HepG2 (cell line): ENCODE measurements around the gene COL8A2. TPM values are rescaled to one million over a fixed set of nuclear protein-coding genes. Genes with fewer than 3 reads are reported as not detected.

Experiments
- ATAC-seq: fragments of 200-7000 bp; cut with Tn5 transposase; 3 replicates; pipeline ENCODE4 v1.9.1; 2020; ENCODE audit warnings: mild to moderate bottlenecking, moderate library complexity
- BruUV-seq: library from RNA; stranded (reverse); fragments of 400-500 nt; replicated peaks from 2 replicates; lab custom pipeline; 2021; lab: Mats Ljungman, UMichigan
- CTCF ChIA-PET: fragments of 300-600 bp; formaldehyde crosslinking; extraction: SDS; loops from one replicate; lab custom pipeline; 2021; ENCODE audit warnings: low total read pairs, inconsistent platforms, low intra/inter-chr PET ratio; lab: Yijun Ruan, JAX
- POLR2A ChIA-PET: fragments of 350-600 bp; sonication (Branson Sonifier 250); formaldehyde crosslinking; loops from one replicate; lab custom pipeline; 2020; ENCODE audit warnings: antibody characterized with exemption, inconsistent platforms; lab: Yijun Ruan, JAX
- DNase-seq: peaks from one replicate; pipeline ENCODE4 v3.0.0-alpha.2; 2015; ENCODE audit warnings: low spot score
- FAIRE-seq: peaks from 3 replicates; lab custom pipeline; 2011; peaks lifted over from hg19 to GRCh38; lab: Jason Lieb, UNC
- H2AFZ ChIP-seq: one replicate; pipeline ENCODE4 v1.6.1; 2011; ENCODE audit warnings: low read length, inconsistent platforms
- H3K27ac ChIP-seq: fragments of 300-600 bp; 3 replicates; pipeline ENCODE4 v1.8.0; 2011; ENCODE audit warnings: mixed run types, mild to moderate bottlenecking, mixed read lengths, low read length, inconsistent platforms; ENCODE audit not compliant: insufficient read depth; ENCODE audit errors: extremely low read length
- H3K27me3 ChIP-seq, 2 experiments: fragments of 200-600 bp in 1 of 2; 2 replicates in 1 of 2; 3 replicates in 1 of 2; pipeline versions ENCODE4 v1.6.0 to v1.8.0; 2011; ENCODE audit warnings: low read length in 2 of 2, mild to moderate bottlenecking in 2 of 2, moderate library complexity in 2 of 2, inconsistent platforms in 1 of 2; ENCODE audit not compliant: insufficient read depth in 2 of 2, control insufficient read depth in 1 of 2
- H3K36me3 ChIP-seq, 2 experiments: fragments of 200-600 bp in 1 of 2; replicated peaks in 1 of 2; 2 replicates in 1 of 2; 3 replicates in 1 of 2; pipeline versions ENCODE4 v1.5.1 to v1.8.0; 2011; ENCODE audit warnings: low read length in 2 of 2, inconsistent platforms in 1 of 2; ENCODE audit not compliant: insufficient read depth in 2 of 2, control insufficient read depth in 1 of 2
- H3K4me1 ChIP-seq: 2 replicates; pipeline ENCODE4 v1.5.1; 2012; ENCODE audit warnings: low read length, inconsistent platforms; ENCODE audit not compliant: insufficient read depth
- H3K4me2 ChIP-seq: 2 replicates; pipeline ENCODE4 v1.6.0; 2011; ENCODE audit warnings: low read depth, low read length, inconsistent platforms
- H3K4me3 ChIP-seq, 3 experiments: fragments of 200-600 bp in 1 of 3; sonication (generic), shearing (Covaris generic) in 1 of 3; replicated peaks in 1 of 3; 2 replicates each; pipeline ENCODE4 v1.5.1; 2011 to 2016; ENCODE audit warnings: low read length in 3 of 3, inconsistent platforms in 2 of 3, low read depth in 2 of 3, mild to moderate bottlenecking in 2 of 3, control low read depth in 1 of 3, mixed read lengths in 1 of 3; ENCODE audit not compliant: insufficient read depth in 1 of 3
- H3K79me2 ChIP-seq: one replicate; pipeline ENCODE4 v1.6.1; 2011; ENCODE audit warnings: low read length, inconsistent platforms; ENCODE audit not compliant: insufficient read depth
- H3K9ac ChIP-seq: 2 replicates; pipeline ENCODE4 v1.6.0; 2011; ENCODE audit warnings: mild to moderate bottlenecking, low read depth, low read length, inconsistent platforms; ENCODE audit not compliant: insufficient read depth
- H3K9me3 ChIP-seq: 2 replicates; pipeline ENCODE4 v1.5.1; 2012; ENCODE audit warnings: mild to moderate bottlenecking, low read length
- H4K20me1 ChIP-seq: 2 replicates; pipeline ENCODE4 v1.6.0; 2011; ENCODE audit warnings: inconsistent platforms, mild to moderate bottlenecking, low read length, moderate library complexity; ENCODE audit not compliant: insufficient read depth
- ARID5B ChIP-seq: IDR thresholded peaks from 2 replicates; pipeline ENCODE4 v1.4.0; 2020; ENCODE audit warnings: mild to moderate bottlenecking, missing genetic modification reagents
- ATF7 ChIP-seq, 2 experiments: fragments of 450-650 bp in 1 of 2; sonication (generic) in 1 of 2; formaldehyde crosslinking in 1 of 2; IDR thresholded peaks; 2 replicates each; pipeline versions ENCODE4 v1.4.0 to v1.6.1; 2016 to 2020; ENCODE audit warnings: antibody characterized with exemption in 1 of 2, mild to moderate bottlenecking in 1 of 2, missing genetic modification reagents in 1 of 2
- GRHL1 ChIP-seq: sonication (generic); formaldehyde crosslinking; conservative IDR thresholded peaks from 2 replicates; pipeline ENCODE4 v1.8.0; 2022; ENCODE audit warnings: missing genetic modification reagents
- KLF16 ChIP-seq, 2 experiments: sonication (generic) in 1 of 2; formaldehyde crosslinking in 1 of 2; IDR thresholded peaks; 2 replicates each; pipeline versions ENCODE4 v1.6.1 to v1.8.0; 2016 to 2023; ENCODE audit warnings: missing genetic modification reagents in 2 of 2, missing compliant biosample characterization in 1 of 2
- PAX8 ChIP-seq: sonication (generic); formaldehyde crosslinking; IDR thresholded peaks from 2 replicates; pipeline ENCODE4 v1.8.0; 2022; ENCODE audit warnings: mild to moderate bottlenecking, missing genetic modification reagents, borderline replicate concordance
- SALL1 ChIP-seq: sonication (generic); formaldehyde crosslinking; IDR thresholded peaks from 2 replicates; pipeline ENCODE4 v1.8.0; 2022; ENCODE audit warnings: mild to moderate bottlenecking, missing genetic modification reagents
- ZNF235 ChIP-seq: sonication (generic); formaldehyde crosslinking; IDR thresholded peaks from 2 replicates; pipeline ENCODE4 v1.8.1; 2023; ENCODE audit warnings: mild to moderate bottlenecking, missing genetic modification reagents, borderline replicate concordance
- ZNF276 ChIP-seq: sonication (generic); formaldehyde crosslinking; IDR thresholded peaks from 2 replicates; pipeline ENCODE4 v1.4.0; 2020; ENCODE audit warnings: mild to moderate bottlenecking, low read depth, missing genetic modification reagents
- ZNF281 ChIP-seq: sonication (generic); formaldehyde crosslinking; IDR thresholded peaks from 2 replicates; pipeline ENCODE4 v1.4.0; 2020; ENCODE audit warnings: missing genetic modification reagents, borderline replicate concordance
- ZNF317 ChIP-seq: sonication (generic); formaldehyde crosslinking; IDR thresholded peaks from 2 replicates; pipeline ENCODE4 v1.5.0; 2020; ENCODE audit warnings: mild to moderate bottlenecking, missing genetic modification reagents
- ZNF703 ChIP-seq: sonication (generic); formaldehyde crosslinking; IDR thresholded peaks from 2 replicates; pipeline ENCODE4 v1.5.1; 2020; ENCODE audit warnings: missing genetic modification reagents, mild to moderate bottlenecking, moderate library complexity, borderline replicate concordance
- ZNF782 ChIP-seq: sonication (generic); formaldehyde crosslinking; IDR thresholded peaks from 2 replicates; pipeline ENCODE4 v1.4.0; 2020; ENCODE audit warnings: missing genetic modification reagents, mild to moderate bottlenecking, borderline replicate concordance
- WGBS: methylation state at CpG from one replicate; pipeline ENCODE4 v1.1.6; 2017; ENCODE audit warnings: low lambda C conversion rate; 5-methylcytosine and 5-hydroxymethylcytosine counted together
- in situ Hi-C: cut with HindIII; loops from 2 replicates; pipeline ENCODE4 v1.10.0; 2017; ENCODE audit warnings: low pct_unique_long_range_greater_than_20kb; ENCODE audit not compliant: extremely low pct_ligation_motif_present
- intact Hi-C: fragments of 100-400 bp; cut with micrococcal nuclease; formaldehyde crosslinking; loops from one replicate; pipeline ENCODE4 v1.10.0; 2022; ENCODE audit not compliant: unreplicated experiment
- polyA plus RNA-seq, 8 experiments: library from polyadenylated mRNA; depleted of rRNA in 3 of 8; stranded (reverse) in 7 of 8; unstranded in 1 of 8; fragments of >200 nt; fragmentation: Illumina TruSeq in 4 of 8; extraction: Trizol in 4 of 8; gene quantifications; 2 replicates each; pipeline versions ENCODE4 v1.2.1 to v1.2.3, GENCODE V29; 2011 to 2016; ENCODE audit warnings: low read depth in 4 of 8, missing spikeins in 1 of 8, mixed read lengths in 1 of 8; ENCODE audit not compliant: insufficient read depth in 1 of 8
- total RNA-seq, 5 experiments: library from RNA; depleted of rRNA; stranded (reverse); fragments of >200 nt; fragmentation: Illumina TruSeq; extraction: Trizol; gene quantifications; 2 replicates each; pipeline ENCODE4 v1.2.3, GENCODE V29; 2016; ENCODE audit warnings: low read depth in 1 of 5

The COL8A2 gene
- total and polyA plus RNA-seq, 2 of the 13 experiments (the other 11 are each of a cell fraction or from before 2014, with no cell fraction given): 0.13 to 0.24 TPM

GRCh38 chr1:36172983-36173382 is 48.0 kb upstream of the COL8A2 start:
- Histone ChIP-seq H2AFZ (no peak overlapping the region), H3K79me2 (no peaks in the 10 kb centered on the region), H3K36me3 (peaks cover 5 to 34% of the 10 kb centered on the region in 2 experiments; a peak in 4 of 5 replicates), H3K4me3 (no peak overlapping the region), H3K4me1 (no peaks in the 10 kb centered on the region), H3K27me3 (no peaks in the 10 kb centered on the region), H3K9ac (no peak overlapping the region), H4K20me1 (no peaks in the 10 kb centered on the region), H3K9me3 (no peaks in the 10 kb centered on the region), H3K4me2 (no peak overlapping the region), H3K27ac (no peak overlapping the region)
- no TSS peak for BruUV-seq
- ATAC-seq: no peak
- no peak for DNase-seq
- no peak for FAIRE-seq
- 83% methylated on average over 2 of the region's 2 CpGs for WGBS
- intact Hi-C loops (no loop called here), in situ Hi-C loops (no loop called here)
- ChIA-PET POLR2A (no interaction called here), CTCF (no interaction called here)
- no peak for TF ChIP-seq GRHL1 (CRISPR knock-in tag)
- TF ChIP-seq ARID5B: no peak
- no peak for TF ChIP-seq ATF7 (IDR thresholded peaks at IDR 0.05)
- no peak for TF ChIP-seq ATF7 (CRISPR knock-in tag; IDR thresholded peaks at IDR 0.05)
- no peak for TF ChIP-seq KLF16 (CRISPR knock-in tag; IDR thresholded peaks at IDR 0.05)
- no peak for TF ChIP-seq PAX8 (CRISPR knock-in tag)
- no peak for TF ChIP-seq ZNF782
- TF ChIP-seq SALL1 (CRISPR knock-in tag): no peak
- TF ChIP-seq ZNF235 (CRISPR knock-in tag): no peak
- TF ChIP-seq ZNF281 (CRISPR knock-in tag): no peak
- no peak for TF ChIP-seq ZNF276 (CRISPR knock-in tag)
- TF ChIP-seq ZNF317 (CRISPR knock-in tag): no peak
- no peak for TF ChIP-seq ZNF703 (CRISPR knock-in tag)
